Mesenteric fat pad (tissue), 1 donor: ENCODE results near the gene BEGAIN. TPM values are rescaled to one million over a fixed set of nuclear protein-coding genes. Genes with fewer than 3 reads are reported as not detected.

Experiments
- DNase-seq: peaks from one replicate; pipeline ENCODE4 v3.0.0-alpha.2; 2020; ENCODE audit warnings: low spot score
- long read RNA-seq: library from polyadenylated mRNA; unstranded; transcript quantifications from one replicate; pipeline ENCODE4 v2.0.0, GENCODE V29; 2020
- total RNA-seq: library from RNA; stranded (reverse); fragmentation: NEBNext Ultra II Directional; extraction: Animal tissue kit (Norgen Biotek cat#: 25700); gene quantifications from one replicate; pipeline ENCODE4 v1.2.1, GENCODE V29; 2021
- donor health status: DM: yes; HTN: yes; CAD: no.

The BEGAIN gene, protein sequence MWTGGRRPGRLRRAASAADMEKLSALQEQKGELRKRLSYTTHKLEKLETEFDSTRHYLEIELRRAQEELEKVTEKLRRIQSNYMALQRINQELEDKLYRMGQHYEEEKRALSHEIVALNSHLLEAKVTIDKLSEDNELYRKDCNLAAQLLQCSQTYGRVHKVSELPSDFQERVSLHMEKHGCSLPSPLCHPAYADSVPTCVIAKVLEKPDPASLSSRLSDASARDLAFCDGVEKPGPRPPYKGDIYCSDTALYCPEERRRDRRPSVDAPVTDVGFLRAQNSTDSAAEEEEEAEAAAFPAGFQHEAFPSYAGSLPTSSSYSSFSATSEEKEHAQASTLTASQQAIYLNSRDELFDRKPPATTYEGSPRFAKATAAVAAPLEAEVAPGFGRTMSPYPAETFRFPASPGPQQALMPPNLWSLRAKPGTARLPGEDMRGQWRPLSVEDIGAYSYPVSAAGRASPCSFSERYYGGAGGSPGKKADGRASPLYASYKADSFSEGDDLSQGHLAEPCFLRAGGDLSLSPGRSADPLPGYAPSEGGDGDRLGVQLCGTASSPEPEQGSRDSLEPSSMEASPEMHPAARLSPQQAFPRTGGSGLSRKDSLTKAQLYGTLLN
- total RNA-seq: 2.2 TPM
- long read RNA-seq, partial matches to known transcripts: 0 of 3 reads
- long read RNA-seq, other reads (novel, unspliced or antisense): 3 of 3 reads

DNA sequence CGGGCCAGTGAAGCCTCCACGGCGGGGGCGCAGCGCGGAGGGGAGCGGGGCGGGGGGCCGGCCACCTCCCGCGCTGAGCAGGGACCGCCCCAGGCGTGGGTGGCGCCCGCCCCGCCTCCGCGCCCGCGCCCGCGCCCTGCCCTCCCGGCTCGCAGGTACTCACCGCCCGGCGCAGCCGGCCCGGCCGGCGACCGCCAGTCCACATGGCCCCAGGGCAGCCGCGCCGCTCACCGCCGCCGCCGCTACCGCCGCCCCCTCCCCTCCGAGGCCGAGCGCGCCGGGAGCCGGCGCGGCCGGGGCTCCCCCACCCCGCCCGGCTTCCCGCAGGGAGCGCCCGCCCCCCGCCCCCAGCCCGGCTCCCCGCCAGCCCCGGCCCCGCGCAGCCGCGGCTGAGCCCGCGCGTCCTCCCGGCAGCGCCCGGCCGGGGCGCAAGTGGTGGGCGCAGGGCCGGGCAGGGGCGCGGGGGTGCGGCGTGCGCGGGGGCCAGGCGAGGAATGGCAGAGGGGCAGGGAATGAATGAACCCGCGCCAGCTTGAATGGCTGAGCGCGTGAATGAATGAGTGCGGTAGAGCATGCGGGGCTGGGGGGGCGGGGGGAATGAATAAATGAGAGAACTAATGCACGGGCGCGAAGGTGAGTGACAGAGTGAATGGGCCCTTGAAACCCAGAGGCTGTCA, at the start of gene BEGAIN:
TSS of gene BEGAIN (minus strand) at position 332 of the 677 bp plus-strand sequence. CDS start at position 205, 127 bp downstream.
- DNase-seq: peak; percentile 76

DNA sequence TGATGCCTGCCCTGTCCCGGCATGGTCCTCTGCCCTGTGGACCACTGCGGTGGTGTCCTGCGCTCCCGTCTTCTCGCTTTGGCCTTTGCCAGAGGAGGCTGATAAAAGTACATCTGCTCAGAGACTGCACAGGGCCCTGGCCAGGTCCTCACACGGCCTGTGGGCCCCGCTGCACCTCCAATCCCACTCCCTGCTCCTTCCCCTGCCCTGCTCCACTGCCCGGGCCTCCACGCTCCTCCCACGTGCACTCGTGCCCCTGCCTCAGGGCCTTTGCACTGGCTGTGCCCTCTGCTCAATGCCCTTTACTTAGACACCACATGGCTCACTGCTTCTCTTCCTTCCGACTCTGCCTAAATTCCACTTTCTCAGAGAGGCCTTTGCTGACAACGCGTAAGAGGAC, 49.3 kb upstream of the BEGAIN start:
- DNase-seq: no peak

DNA sequence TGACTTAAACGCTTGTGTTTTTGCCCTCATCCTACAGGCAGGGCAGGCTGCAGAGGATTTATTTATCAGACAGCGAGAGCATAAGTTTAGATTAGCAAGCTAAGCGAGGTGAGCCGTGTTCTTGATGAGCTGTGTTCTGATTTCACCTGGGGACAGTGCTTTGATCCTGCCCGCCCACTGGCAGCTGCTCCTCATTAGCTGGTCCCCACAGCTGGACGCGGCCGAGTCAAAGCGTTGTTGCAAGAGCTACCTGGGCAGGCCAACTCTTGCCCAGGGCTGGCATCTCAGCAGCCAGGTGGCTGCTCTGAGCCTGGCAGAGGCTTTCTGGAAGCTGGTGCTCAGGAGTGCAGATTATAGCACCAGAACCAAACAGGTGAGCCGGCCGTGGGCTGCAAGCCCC, 46.8 kb upstream of the BEGAIN start:
- DNase-seq: no peak

DNA sequence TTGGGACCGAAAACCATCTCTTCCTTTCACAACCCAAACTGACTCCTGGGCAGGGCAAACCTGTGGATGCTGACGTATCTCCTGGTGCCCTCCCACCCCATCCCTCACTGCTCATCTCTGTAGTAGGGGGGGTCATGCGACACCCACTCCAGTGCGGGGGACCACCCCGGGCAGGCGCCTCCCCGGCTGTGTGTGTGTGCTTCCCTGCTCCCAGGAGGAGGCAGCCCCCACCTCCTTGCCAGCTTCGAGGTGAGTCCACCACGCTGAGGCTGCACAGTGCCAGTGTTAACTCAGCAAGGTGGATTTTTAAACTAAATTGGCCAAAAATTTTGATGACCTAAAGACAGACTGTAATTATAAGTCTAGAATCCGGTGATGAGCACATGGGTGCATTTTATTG, 46.2 kb upstream of the BEGAIN start:
- DNase-seq: no peak

DNA sequence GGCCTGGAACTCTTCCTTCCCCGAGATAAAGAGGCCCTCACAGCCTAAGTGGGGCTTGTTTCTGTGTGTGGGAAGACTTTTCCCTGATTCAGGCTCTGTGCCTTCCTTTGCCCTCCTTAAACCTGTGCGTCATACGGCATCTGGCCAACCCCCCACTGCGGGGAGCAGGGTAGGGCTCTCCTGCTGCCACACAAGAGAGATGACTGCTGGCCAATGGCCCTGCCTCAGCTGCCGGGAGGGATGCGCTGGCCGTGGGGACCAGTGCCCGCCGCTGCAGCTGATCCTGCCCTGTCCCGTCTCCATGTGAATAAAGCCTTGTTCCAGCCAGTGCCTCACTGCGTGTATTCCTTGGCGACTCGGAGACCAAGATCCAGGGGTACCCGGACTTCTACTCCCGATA, 42.5 kb upstream of the BEGAIN start:
- DNase-seq: no peak

DNA sequence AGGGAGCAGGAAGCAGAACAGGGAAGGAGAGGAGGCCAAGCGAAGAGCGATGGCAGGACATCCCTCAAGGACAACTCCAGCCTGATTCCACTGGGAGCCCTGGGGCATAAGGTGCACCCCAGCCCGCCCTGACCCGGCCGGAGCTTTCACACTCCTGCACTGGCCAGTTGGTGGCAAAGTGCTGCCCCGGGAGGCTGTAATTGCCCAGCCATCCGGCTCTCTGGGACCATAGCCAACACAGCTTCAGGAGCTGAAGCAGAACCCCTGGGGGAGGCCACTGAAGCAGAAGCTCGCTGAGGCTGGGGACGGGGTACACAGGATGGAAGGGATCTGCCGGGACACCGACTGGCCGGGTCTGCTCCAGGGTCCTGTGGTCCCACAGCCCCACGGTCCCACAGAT, 41.9 kb upstream of the BEGAIN start:
- DNase-seq: no peak

DNA sequence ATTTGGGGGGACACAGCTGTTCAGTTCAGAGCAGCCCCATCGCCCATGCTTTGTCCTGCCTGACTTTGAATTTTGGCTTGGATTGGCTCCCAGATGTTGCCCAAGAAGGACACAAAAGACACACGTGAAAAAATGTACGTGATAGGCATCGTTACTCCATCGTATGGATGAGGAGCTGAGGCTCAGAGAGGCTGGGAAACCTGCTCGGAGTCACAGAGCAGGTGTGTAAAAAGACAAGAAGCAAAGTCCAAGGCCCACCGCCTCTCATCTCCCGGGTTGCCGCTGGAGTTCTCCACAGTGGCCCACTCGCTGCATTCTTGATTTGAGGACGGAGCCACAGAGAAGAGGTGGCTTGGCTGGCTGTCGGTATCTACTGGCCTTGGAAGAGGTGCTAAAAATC, 41.0 kb upstream of the BEGAIN start:
- no peak for DNase-seq

DNA sequence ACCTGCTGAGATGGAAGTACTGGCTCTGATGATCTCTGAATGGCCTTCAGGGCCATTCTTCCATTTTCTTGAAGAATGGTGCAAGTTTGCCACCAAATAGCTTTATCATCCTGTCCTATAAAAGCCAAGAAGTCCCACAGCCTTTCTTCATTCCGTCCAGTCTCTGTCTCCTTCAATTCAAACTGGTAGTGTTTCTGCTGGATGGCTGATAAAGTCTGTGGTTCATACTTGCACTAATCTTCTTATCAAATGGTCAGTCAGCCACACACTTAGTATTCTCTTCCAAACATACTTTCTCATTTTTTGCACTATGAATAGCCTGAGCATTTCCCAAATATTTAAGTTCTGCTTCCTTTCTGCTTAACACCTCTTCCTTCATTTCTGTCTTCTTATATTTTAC, 39.4 kb upstream of the BEGAIN start:
- no peak for DNase-seq

DNA sequence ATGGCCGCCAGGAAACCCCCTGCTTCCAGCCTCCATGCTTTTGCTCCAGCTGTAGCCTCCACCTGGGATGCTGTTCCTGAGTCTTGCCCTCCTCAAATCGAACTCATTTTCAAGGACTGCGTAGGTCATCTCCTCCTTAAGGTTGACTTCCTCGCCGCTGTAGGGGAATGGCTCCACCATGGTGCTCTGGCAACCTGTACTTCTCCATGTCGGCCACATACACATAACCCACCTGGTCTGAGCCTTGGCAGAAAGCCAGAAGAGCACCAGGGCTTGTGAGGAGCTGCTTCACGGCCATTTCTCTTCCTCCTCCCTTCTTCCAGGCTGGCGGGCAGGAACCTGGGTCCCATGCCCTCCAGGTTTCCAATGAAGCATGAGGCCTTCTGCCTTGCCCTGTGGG, 36.7 kb upstream of the BEGAIN start:
- no peak for DNase-seq

DNA sequence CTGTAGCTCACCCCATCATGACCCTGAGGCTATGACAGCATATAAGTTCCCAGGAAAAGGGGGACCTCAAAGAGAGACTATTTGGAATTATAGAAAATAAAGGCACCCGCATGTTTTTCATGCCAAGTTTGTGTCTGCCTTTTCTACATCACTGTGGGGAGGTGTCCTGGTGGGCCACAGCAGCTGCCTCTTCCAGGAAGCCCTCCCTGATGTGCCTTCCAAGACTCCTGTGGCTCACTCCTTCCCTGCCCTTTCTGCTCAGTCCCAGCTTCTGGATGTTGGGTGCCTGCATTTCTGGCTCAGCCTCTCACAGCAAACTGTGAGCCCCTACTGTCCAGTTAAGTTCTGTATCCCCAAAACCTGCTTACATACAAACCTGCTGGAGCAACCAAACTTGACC, 36.3 kb upstream of the BEGAIN start:
- peak; percentile 22 for DNase-seq

DNA sequence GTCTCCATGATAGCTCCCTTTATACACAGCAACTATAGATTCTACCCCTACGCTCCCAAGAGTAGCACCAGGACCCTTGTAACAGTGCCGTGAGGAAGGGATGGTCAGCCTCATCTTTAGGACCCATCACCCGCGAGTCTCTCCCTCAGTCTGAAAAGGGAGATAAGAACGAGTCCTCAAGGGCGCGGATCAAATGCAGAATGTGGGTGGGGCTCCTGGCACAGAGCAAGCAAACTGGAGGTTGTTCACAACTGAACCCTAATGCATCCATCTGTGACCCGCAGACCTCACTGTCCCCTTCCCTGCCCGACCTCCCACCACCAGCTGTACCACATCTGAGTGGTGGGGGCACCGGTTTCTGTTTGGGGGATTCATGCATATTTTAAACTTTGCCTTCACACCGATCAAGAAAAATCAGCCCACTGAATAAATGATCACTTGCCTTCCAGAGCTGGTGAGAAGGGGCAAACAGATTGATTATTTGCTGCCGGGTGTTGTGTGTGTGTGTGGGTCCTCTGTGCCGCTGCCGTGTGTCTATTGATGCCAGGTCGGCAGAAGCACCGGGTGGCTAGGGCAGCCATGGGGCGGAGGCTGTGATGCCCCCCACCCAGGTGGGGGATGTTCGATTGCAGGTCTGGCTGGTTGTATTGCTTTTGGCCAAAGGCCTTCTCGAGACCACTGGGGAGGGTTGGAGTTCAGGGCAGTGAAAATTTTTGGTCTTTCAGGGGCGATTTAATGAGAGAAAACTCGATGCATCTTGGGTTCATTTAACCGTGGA, 35.7 kb upstream of the BEGAIN start:
- DNase-seq: peak; percentile 59

DNA sequence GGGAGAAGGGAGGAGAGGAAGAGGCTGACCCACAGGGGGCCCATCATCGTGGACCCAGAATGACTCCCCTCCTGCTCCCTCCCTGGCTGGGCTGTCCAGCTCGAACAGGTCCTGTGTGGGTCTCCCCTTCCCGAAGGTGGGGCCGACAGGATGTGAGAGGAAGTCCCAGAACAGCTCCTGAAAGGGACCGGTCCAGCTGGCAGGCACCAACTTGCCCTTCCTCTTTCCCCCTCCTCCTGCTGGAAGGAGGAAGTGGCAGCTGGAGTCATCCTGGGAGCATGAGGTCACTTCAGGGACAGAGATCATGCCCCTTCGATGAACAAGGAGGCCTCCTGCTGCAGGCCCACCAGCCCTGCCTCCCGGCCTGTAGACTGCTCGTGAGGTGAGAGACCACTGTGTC, 35.0 kb upstream of the BEGAIN start:
- DNase-seq: peak; percentile 74

DNA sequence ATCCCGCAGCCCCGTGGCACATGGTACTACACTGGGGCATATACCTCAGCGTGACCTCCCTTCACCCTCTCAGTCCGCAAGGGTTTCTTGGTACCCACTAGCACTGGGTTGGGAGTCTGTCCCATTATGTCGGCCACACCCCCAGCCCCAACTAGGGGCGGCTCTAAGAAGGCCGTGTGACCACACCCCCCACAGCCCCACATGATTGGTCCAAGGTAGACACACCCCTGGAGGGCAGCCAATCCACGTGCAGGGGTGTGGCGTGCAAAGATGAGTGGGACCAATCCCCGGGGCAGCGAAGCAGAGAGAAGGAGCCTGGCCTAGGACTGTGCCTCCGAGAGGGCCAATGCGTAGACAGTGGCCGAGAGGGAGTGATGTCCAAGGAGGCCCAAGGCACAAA, 34.6 kb upstream of the BEGAIN start:
- DNase-seq: peak; percentile 76

DNA sequence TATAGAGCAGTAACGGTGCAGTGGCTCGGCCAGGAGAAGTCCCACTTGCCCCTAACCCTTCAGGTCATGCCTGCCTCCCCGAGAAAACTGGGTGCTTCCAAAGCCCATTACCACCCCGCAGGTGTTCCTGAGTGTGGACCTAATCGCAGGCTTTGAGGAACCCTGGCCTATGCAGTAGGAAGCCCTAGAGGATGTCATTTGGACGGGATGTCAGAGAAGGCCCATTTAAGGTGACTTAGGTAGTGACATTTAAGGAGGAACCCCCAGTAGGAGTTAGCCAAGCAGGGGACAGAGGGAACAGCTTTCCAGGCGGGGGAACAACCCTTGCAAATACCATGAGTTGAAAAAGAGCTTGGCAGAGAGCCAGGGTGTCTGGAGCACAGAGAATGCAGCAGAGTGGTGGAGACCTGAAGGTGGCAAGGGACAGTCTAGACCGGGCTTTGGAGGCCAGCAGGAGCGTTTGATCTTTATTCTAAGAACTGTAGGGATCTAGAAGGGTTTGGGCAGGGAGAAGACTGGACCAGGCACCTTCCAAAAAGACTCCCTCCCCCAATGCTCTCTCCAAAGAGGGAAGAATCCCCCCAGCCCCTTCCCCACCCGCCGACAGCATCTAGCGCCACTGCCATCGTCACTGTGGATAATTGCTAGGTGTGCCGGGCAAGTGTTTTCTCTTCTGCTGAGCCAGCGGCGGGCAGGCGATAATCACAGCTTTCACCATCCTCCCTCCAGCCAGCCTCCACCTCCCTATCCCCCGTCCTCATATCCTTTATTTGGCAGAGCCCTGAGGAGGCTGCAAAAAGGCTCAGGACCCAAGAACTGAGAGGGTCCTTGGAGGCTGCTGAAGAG, 33.3 kb upstream of the BEGAIN start:
- peak; percentile 45 for DNase-seq

DNA sequence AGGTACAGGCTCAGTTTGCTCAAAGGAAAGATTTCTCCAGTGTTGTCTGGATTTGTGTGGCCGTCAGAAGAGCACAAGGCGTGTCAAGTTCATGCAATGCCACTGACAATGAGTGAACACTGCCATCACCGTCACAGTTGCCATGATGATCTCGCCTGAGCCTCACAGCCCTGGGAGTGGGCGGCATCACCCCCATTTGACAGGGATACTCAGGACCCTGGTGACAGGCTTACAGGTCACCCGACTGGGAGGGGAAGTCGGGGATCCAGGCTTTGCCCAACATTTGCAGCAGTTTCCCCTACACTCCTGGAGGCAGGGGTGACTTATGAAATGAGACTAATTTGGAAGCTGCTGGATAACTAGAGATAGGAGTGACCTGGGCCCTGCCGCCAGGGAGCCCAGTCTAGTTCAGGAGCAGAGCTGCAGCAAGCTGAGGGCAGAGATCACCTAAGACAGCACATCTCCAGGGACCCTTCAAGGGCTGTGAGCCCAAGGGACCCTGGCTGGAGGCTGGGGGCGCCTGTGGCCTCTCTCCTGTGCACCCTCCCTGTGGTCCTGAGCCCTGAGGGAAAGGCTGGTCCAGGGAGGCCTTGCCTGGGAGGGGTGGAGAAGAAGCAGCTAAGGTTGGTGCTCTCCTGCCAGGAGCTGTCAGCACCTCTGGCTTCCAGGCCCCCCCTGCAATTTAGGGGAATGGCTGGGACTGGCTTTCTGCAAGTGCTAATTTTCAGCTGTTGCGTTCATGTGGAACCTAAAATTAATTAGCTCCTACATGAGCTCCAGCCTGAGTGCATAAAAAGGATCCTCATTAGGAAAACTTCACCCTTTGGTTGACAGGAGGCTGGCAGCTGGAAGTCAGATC, 32.4 kb upstream of the BEGAIN start:
- DNase-seq: peak; percentile 81

DNA sequence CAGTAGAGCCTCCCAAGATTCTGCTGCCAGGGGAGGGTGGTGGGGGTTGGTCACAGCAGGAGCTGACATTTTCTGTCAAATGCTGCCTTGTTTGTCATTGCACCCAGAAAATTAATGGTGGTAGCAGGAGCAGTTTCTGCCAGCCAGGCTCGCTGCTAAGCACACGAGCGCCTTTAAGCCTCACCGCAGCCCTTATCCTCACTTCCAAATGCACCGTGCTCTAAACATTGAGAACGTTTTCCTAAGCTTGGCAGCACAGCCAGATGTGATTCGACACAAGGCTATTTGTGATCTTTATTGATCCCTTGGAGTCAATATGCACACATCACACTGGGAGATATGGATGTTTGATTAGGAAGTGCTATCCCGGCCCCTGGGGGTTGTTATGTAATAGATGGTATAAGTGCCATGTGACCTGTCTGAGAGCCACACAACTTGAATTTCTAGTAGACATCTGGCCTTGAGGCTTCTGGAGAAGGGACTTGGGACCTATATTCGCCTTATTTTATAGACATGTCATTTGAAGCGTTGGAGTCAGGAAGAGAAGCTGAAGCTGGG, 31.6 kb upstream of the BEGAIN start:
- peak; percentile 51 for DNase-seq

DNA sequence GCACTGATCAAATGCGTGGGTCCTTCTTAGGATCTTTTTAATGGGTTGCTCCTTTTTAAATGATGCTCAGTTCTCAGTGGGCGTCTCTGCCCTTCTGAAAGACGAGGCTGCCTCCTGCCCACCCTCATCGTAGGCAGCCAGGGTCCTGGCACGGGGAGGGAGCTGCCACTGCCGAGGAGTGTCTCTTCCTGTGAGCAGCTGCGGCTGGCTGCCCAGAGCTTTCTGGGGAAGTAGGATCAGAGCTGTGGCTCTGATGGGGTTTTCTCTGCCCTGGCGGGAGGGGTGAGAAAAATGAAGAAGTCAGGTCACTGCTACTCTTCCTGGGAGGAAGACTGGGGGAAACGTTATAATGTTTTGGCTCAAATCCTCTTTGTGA, 31.1 kb upstream of the BEGAIN start:
- DNase-seq: peak; percentile 83

DNA sequence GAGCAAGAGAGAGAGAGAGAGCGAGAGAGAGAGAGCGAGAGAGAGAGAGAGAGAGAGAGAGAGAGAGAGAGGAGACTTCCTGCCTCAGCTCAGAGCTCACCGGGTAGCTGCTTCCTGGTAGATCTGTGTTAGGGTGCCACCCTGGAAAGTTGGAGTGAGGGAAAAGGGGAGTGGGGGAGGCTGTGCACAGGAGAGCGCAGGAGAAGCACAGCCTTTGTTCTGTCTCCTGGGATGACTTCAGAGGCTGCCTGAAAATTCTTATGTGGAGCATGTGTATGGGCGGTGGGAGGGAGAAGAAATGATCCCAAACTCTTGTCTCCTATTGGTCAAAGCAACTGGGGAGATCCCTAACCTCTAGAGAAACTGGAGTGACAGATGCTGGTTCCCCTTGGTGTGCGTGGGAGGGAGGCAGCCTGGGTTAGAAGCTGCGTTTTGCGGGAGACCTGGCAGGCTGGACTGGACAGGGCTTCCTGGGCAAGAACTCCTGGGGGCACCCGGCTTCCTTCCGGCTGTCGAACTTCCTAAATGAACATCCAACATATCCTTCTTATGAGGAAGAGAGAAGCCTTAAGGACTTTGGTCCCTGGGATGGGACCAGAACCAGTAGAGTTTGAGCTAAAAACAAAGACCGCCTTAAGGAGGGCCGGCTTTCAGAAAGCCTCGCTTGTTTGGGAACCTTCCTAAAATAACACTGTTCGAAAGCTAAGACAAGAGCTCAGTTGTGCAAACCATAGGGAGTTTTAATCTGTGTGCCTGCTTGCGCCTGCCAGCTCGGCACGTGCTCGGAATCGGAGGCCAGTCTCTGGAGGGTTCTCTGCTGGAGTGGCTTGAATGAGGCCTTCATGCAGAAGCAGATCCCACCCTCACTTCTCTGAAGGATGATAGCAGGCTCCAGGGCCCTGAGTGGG, 30.4 kb upstream of the BEGAIN start:
- DNase-seq: peak; percentile 71
